ENCODE results near the gene PLA2G2C.
A peak's percentile ranks its signal among the peaks of the same experiment; 100 is the strongest.
"Not testable (repeated sequence)": the region's sequence is repeated elsewhere in the genome, so short reads cannot be mapped to it uniquely, and the experiment has no call there.

PLA2G2C gene, protein sequence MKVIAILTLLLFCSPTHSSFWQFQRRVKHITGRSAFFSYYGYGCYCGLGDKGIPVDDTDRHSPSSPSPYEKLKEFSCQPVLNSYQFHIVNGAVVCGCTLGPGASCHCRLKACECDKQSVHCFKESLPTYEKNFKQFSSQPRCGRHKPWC

GRCh38 chr1:20185834-20186782 lies at the start of gene PLA2G2C, which contains the start of gene UBXN10:
PLA2G2C (minus strand) TSS chr1:20186518; CDS start chr1:20177363, 9,155 bp downstream.
UBXN10 (plus strand) TSS chr1:20186096; CDS start chr1:20190562, 4,466 bp downstream.
- TF ChIP-seq, protein P1, sequence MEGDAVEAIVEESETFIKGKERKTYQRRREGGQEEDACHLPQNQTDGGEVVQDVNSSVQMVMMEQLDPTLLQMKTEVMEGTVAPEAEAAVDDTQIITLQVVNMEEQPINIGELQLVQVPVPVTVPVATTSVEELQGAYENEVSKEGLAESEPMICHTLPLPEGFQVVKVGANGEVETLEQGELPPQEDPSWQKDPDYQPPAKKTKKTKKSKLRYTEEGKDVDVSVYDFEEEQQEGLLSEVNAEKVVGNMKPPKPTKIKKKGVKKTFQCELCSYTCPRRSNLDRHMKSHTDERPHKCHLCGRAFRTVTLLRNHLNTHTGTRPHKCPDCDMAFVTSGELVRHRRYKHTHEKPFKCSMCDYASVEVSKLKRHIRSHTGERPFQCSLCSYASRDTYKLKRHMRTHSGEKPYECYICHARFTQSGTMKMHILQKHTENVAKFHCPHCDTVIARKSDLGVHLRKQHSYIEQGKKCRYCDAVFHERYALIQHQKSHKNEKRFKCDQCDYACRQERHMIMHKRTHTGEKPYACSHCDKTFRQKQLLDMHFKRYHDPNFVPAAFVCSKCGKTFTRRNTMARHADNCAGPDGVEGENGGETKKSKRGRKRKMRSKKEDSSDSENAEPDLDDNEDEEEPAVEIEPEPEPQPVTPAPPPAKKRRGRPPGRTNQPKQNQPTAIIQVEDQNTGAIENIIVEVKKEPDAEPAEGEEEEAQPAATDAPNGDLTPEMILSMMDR (IDR thresholded peaks at IDR 0.05): no peak
- no peak for TF ChIP-seq ZFX (IDR thresholded peaks at IDR 0.05; ENCODE audit: borderline replicate concordance)

GRCh38 chr1:20234788-20235535 lies 48.6 kb upstream of the PLA2G2C start:
- H3K27ac ChIP-seq: no peak overlapping the region
- no peak for TF ChIP-seq ZFX (IDR thresholded peaks at IDR 0.05; ENCODE audit: borderline replicate concordance)
- TF ChIP-seq, protein P1 (IDR thresholded peaks at IDR 0.05): no peak

More at GRCh38 chr1:20185834-20186782, at the start of gene PLA2G2C, which contains the start of gene UBXN10:
- no peak within 1 kb of the TSS for H3K27ac ChIP-seq

GRCh38 chr1:20233866-20234265 lies 47.5 kb upstream of the PLA2G2C start:
- no peak overlapping the region for H3K27ac ChIP-seq
- TF ChIP-seq ZFX (IDR thresholded peaks at IDR 0.05; ENCODE audit: borderline replicate concordance): no peak
- TF ChIP-seq, protein P1 (IDR thresholded peaks at IDR 0.05): no peak

- no peak overlapping the region for H3K27ac ChIP-seq
- TF ChIP-seq, protein P1 (IDR thresholded peaks at IDR 0.05): peak; percentile 34
- no peak for TF ChIP-seq ZFX (IDR thresholded peaks at IDR 0.05; ENCODE audit: borderline replicate concordance)
These were observed 47.1 kb upstream of the PLA2G2C start for GRCh38 chr1:20233394-20233793.

GRCh38 chr1:20232564-20232963 lies 46.2 kb upstream of the PLA2G2C start:
- H3K27ac ChIP-seq: not testable (repeated sequence)

DNA sequence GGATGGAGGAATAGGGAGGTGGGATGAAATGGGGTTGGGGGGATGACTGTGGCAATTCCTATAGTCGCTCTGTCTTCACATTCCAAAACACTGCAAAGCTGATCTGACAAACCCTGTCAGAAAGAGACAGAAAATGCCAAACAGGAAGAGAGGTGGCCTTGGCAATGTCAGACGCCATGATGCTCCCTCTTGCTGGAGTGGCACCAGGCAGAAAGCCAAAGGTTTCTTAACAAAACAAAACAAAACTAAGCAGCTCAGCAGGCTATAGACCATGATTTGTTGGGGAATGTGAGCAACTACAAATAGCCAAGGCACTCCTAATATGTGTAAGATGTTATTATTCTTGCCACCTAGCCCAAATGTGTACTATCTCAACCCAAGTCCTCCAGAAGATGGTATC lies 42.9 kb upstream of the PLA2G2C start:
- no peak overlapping the region for H3K27ac ChIP-seq
- TF ChIP-seq, protein P1 (IDR thresholded peaks at IDR 0.05): no peak
- TF ChIP-seq ZFX (IDR thresholded peaks at IDR 0.05; ENCODE audit: borderline replicate concordance): no peak

DNA sequence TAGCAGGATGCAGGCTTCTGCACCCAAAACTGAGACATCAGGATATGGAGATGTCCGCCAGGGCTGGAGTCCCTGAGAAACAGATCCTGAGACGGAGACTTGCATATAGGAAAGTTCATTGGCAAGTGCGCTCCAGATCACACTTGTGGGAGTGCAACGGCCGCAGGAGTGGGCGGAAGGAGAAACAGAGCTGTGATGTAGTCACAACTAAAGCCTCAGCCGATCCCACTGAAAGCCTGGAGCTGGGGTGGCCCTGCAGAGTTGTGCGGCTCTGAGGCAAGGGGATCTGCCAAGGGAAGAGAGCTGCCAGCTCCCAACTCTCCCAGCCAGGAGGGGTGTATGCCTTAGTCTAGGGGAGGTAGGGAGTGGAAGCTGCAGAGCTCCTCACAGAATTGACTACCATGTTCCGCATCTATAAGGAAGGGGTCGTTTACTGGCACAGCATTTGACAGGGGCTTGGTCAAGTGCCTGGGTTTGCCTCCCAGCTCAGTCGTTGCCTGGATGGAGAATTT lies 42.1 kb upstream of the PLA2G2C start:
- TF ChIP-seq, protein P1 (IDR thresholded peaks at IDR 0.05): no peak
- no peak for TF ChIP-seq ZFX (IDR thresholded peaks at IDR 0.05; ENCODE audit: borderline replicate concordance)
- no peak overlapping the region for H3K27ac ChIP-seq
